ENCODE measurements around the gene TTC21A. TPM values are rescaled to one million over a fixed set of nuclear protein-coding genes. Genes with fewer than 3 reads are reported as not detected.
"Not testable (repeated sequence)": the region's sequence is repeated elsewhere in the genome, so short reads cannot be mapped to it uniquely, and the experiment has no call there.

TTC21A gene
- total RNA-seq, 1 experiment from 2014 or later: 1.2 TPM

- CTCF ChIA-PET: no interaction called here
Observed at GRCh38 chr3:39170461-39170860, 63.0 kb downstream of the TTC21A start.

GRCh38 chr3:39170877-39171276 is 63.4 kb downstream of the TTC21A start:
- H3K79me2 ChIP-seq (ENCODE audit: low read length); DNase-seq; H3F3A ChIP-seq (ENCODE audit: low read length, unreplicated experiment); ATAC-seq; H3K9me3 ChIP-seq (ENCODE audit: low read length); H3K9ac ChIP-seq (ENCODE audit: low read length); POLR2A ChIA-PET (ENCODE audit: unreplicated experiment); H4K20me1 ChIP-seq (ENCODE audit: low read length); H3K36me3 ChIP-seq (ENCODE audit: low read depth, low read length); CTCF ChIA-PET; H3K27ac ChIP-seq (ENCODE audit: low read length); intact Hi-C loops (cut with micrococcal nuclease); H2AFZ ChIP-seq (ENCODE audit: low read length); H3K9me2 ChIP-seq (replicated peaks; ENCODE audit: low read length); BruUV-seq (replicated peaks); H3K4me2 ChIP-seq (ENCODE audit: low read length); H3K27me3 ChIP-seq (ENCODE audit: low read length); H3K4me3 ChIP-seq (ENCODE audit: low read length): not testable (repeated sequence)
- peaks cover 15% of the 10 kb centered on the region for H3K4me1 ChIP-seq (ENCODE audit: insufficient read depth, low read length)

More at GRCh38 chr3:39170461-39170860, 63.0 kb downstream of the TTC21A start:
- Histone ChIP-seq H4K20me1 (ENCODE audit: low read length) (no peaks in the 10 kb centered on the region), H2AFZ (ENCODE audit: low read length) (no peak overlapping the region), H3K4me2 (ENCODE audit: low read length) (no peak overlapping the region), H3K4me1 (ENCODE audit: insufficient read depth, low read length) (peaks cover 18% of the 10 kb centered on the region), H3K9me2 (replicated peaks; ENCODE audit: low read length) (no peaks in the 10 kb centered on the region), H3K9ac (ENCODE audit: low read length) (no peak overlapping the region), H3K27me3 (ENCODE audit: low read length) (no peaks in the 10 kb centered on the region), H3K4me3 (ENCODE audit: low read length) (no peak overlapping the region), H3K27ac (ENCODE audit: low read length) (no peak overlapping the region), H3K9me3 (ENCODE audit: low read length) (no peaks in the 10 kb centered on the region), H3F3A (ENCODE audit: low read length, unreplicated experiment) (peaks cover 4% of the 10 kb centered on the region), H3K36me3 (ENCODE audit: low read depth, low read length) (no peaks in the 10 kb centered on the region), H3K79me2 (ENCODE audit: low read length) (no peaks in the 10 kb centered on the region)
- intact Hi-C loops (cut with micrococcal nuclease): no loop called here
- DNase-seq: no peak
- ATAC-seq: no peak
- no peak for TF ChIP-seq CTCF (conservative IDR thresholded peaks at IDR 0.05; ENCODE audit: low read depth, low read length)
- no peak for TF ChIP-seq EZH2phosphoT487 (IDR thresholded peaks at IDR 0.05; ENCODE audit: borderline replicate concordance, low read length)
- no peak for TF ChIP-seq EZH2 (IDR thresholded peaks at IDR 0.05; ENCODE audit: low read length, unreplicated experiment)
- BruUV-seq (replicated peaks): no TSS peak
- POLR2A ChIA-PET (ENCODE audit: unreplicated experiment): no interaction called here

- ChIA-PET POLR2A (ENCODE audit: unreplicated experiment) (no interaction called here), CTCF (no interaction called here)
- H3K9ac ChIP-seq (ENCODE audit: low read length): no peak overlapping the region
- no peak overlapping the region for H3K4me2 ChIP-seq (ENCODE audit: low read length)
- BruUV-seq (replicated peaks): no TSS peak
- DNase-seq: no peak
- peaks cover 6% of the 10 kb centered on the region; the same call in 1 of the 2 replicates for H3K4me1 ChIP-seq (ENCODE audit: insufficient read depth, low read length)
- H3K9me2 ChIP-seq (replicated peaks; ENCODE audit: low read length): no peaks in the 10 kb centered on the region
- no peak for ATAC-seq
- no peaks in the 10 kb centered on the region for H3K9me3 ChIP-seq (ENCODE audit: low read length)
- TF ChIP-seq EZH2phosphoT487 (IDR thresholded peaks at IDR 0.05; ENCODE audit: borderline replicate concordance, low read length) (no peak), CTCF (conservative IDR thresholded peaks at IDR 0.05; ENCODE audit: low read depth, low read length) (no peak), EZH2 (IDR thresholded peaks at IDR 0.05; ENCODE audit: low read length, unreplicated experiment) (no peak)
- H4K20me1 ChIP-seq (ENCODE audit: low read length): no peaks in the 10 kb centered on the region
- H3K27me3 ChIP-seq (ENCODE audit: low read length): no peaks in the 10 kb centered on the region
- H3K27ac ChIP-seq (ENCODE audit: low read length): no peak overlapping the region
- H2AFZ ChIP-seq (ENCODE audit: low read length): no peak overlapping the region
- H3K4me3 ChIP-seq (ENCODE audit: low read length): no peak overlapping the region
- H3F3A ChIP-seq (ENCODE audit: low read length, unreplicated experiment): no peaks in the 10 kb centered on the region
- intact Hi-C loops (cut with micrococcal nuclease): no loop called here
- no peaks in the 10 kb centered on the region for H3K36me3 ChIP-seq (ENCODE audit: low read depth, low read length)
- no peaks in the 10 kb centered on the region for H3K79me2 ChIP-seq (ENCODE audit: low read length)
Observed at GRCh38 chr3:39171860-39172259, 64.4 kb downstream of the TTC21A start.
